ENCODE data around the gene TOR4A.

TOR4A gene

DNA sequence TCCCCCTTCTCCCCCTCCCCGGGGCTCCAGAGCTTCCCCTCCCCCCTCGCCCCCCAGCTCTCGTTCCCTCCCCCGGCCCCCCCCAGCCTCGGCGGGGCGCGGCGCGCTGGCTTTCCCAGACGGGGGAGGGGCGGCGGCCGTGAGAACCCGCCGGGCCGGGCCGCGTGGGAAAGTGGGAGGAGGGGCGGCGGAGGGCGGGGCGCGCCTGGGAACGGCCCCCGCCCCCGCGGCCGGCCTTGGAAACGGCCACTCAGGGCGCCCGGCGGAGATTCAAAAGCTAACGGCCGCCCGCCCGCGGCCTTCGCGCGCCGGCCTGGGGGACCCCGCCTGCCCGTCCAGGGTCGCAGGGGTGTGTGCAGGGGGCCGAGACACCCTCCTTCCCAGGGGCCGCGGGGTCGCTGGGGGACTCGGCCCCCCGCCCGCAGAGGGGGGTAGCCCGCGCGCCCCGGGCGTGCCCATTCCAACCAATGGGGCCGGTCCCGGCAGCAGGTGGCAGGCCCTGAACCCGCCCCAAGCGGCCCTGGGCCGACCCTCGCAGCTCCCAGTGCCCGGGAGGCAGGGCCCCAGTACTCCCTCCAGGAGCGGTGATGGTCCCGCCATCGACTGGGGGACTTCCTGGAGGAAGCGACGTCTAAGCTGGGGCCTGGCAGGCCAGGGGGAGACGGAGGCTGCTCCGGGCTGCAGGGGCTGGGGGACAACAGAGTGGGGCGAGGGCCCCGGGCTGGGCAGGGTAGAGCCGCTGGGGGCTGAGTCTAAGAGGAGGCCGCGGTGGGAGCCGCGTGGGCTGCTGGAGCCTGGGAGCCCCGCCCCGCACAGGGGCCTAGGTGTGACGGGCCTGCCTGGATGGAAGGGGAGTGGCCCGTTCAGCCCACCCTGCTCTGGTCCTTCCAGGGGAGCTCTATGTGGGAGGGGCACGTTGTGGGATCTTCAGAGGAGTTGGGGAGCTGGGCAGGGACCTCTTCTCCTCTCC lies 38.8 kb downstream of the TOR4A start:
- H3K27me3 ChIP-seq (ENCODE audit: control insufficient read depth, insufficient read depth, low read length, poor library complexity, severe bottlenecking): peaks cover 5% of the 10 kb centered on the region
- H3K27ac ChIP-seq (ENCODE audit: insufficient read depth, low read depth, low read length, poor library complexity, severe bottlenecking): no peak overlapping the region
- no peaks in the 10 kb centered on the region for H3K36me3 ChIP-seq (ENCODE audit: control insufficient read depth, insufficient read depth, low read length)
- no peaks in the 10 kb centered on the region for H3K9me3 ChIP-seq (ENCODE audit: control insufficient read depth, low read length)
- peak overlapping the region; percentile 6 for H3K4me3 ChIP-seq (ENCODE audit: insufficient read depth, low read depth, low read length)
- WGBS, 2 experiments: 9% methylated on average over 79 to 80 of the region's 83 CpGs
- H3K4me1 ChIP-seq (ENCODE audit: control insufficient read depth, insufficient read depth, low read length): peaks cover 37% of the 10 kb centered on the region

GRCh38 chr9:137317021-137317717 lies 39.6 kb downstream of the TOR4A start:
- Histone ChIP-seq H3K9me3 (ENCODE audit: control insufficient read depth, low read length) (no peaks in the 10 kb centered on the region), H3K36me3 (ENCODE audit: control insufficient read depth, insufficient read depth, low read length) (no peaks in the 10 kb centered on the region), H3K27me3 (ENCODE audit: control insufficient read depth, insufficient read depth, low read length, poor library complexity, severe bottlenecking) (peaks cover 5% of the 10 kb centered on the region), H3K27ac (ENCODE audit: insufficient read depth, low read depth, low read length, poor library complexity, severe bottlenecking) (no peak overlapping the region), H3K4me3 (ENCODE audit: insufficient read depth, low read depth, low read length) (peak overlapping the region; percentile 6), H3K4me1 (ENCODE audit: control insufficient read depth, insufficient read depth, low read length) (peaks cover 36% of the 10 kb centered on the region)
- WGBS, 2 experiments: 92 to 93% methylated on average over 19 of the region's 19 CpGs

GRCh38 chr9:137317718-137318511 lies 40.4 kb downstream of the TOR4A start:
- H3K9me3 ChIP-seq (ENCODE audit: control insufficient read depth, low read length): no peaks in the 10 kb centered on the region
- H3K4me3 ChIP-seq (ENCODE audit: insufficient read depth, low read depth, low read length): no peak overlapping the region
- peaks cover 5% of the 10 kb centered on the region for H3K27me3 ChIP-seq (ENCODE audit: control insufficient read depth, insufficient read depth, low read length, poor library complexity, severe bottlenecking)
- no peak overlapping the region for H3K27ac ChIP-seq (ENCODE audit: insufficient read depth, low read depth, low read length, poor library complexity, severe bottlenecking)
- 91% methylated on average over 24 of the region's 24 CpGs for WGBS, 2 experiments
- H3K36me3 ChIP-seq (ENCODE audit: control insufficient read depth, insufficient read depth, low read length): no peaks in the 10 kb centered on the region
- H3K4me1 ChIP-seq (ENCODE audit: control insufficient read depth, insufficient read depth, low read length): peaks cover 36% of the 10 kb centered on the region

- 91% methylated on average over 18 of the region's 18 CpGs for WGBS, 2 experiments
- peaks cover 5% of the 10 kb centered on the region for H3K27me3 ChIP-seq (ENCODE audit: control insufficient read depth, insufficient read depth, low read length, poor library complexity, severe bottlenecking)
- H3K4me3 ChIP-seq (ENCODE audit: insufficient read depth, low read depth, low read length): no peak overlapping the region
- no peak overlapping the region for H3K27ac ChIP-seq (ENCODE audit: insufficient read depth, low read depth, low read length, poor library complexity, severe bottlenecking)
- H3K4me1 ChIP-seq (ENCODE audit: control insufficient read depth, insufficient read depth, low read length): peaks cover 36% of the 10 kb centered on the region
- H3K9me3 ChIP-seq (ENCODE audit: control insufficient read depth, low read length): no peaks in the 10 kb centered on the region
- H3K36me3 ChIP-seq (ENCODE audit: control insufficient read depth, insufficient read depth, low read length): no peaks in the 10 kb centered on the region
Measured at GRCh38 chr9:137318602-137319001, 41.1 kb downstream of the TOR4A start.

- Histone ChIP-seq H3K9me3 (ENCODE audit: control insufficient read depth, low read length) (no peaks in the 10 kb centered on the region), H3K4me1 (ENCODE audit: control insufficient read depth, insufficient read depth, low read length) (peaks cover 30% of the 10 kb centered on the region), H3K36me3 (ENCODE audit: control insufficient read depth, insufficient read depth, low read length) (no peaks in the 10 kb centered on the region), H3K27ac (ENCODE audit: insufficient read depth, low read depth, low read length, poor library complexity, severe bottlenecking) (no peak overlapping the region), H3K27me3 (ENCODE audit: control insufficient read depth, insufficient read depth, low read length, poor library complexity, severe bottlenecking) (peaks cover 5% of the 10 kb centered on the region), H3K4me3 (ENCODE audit: insufficient read depth, low read depth, low read length) (no peak overlapping the region)
- whole genome bisulfite sequencing, 2 experiments: 73 to 76% methylated on average over 26 of the region's 26 CpGs
Measured at GRCh38 chr9:137319011-137319738, 41.6 kb downstream of the TOR4A start.

DNA sequence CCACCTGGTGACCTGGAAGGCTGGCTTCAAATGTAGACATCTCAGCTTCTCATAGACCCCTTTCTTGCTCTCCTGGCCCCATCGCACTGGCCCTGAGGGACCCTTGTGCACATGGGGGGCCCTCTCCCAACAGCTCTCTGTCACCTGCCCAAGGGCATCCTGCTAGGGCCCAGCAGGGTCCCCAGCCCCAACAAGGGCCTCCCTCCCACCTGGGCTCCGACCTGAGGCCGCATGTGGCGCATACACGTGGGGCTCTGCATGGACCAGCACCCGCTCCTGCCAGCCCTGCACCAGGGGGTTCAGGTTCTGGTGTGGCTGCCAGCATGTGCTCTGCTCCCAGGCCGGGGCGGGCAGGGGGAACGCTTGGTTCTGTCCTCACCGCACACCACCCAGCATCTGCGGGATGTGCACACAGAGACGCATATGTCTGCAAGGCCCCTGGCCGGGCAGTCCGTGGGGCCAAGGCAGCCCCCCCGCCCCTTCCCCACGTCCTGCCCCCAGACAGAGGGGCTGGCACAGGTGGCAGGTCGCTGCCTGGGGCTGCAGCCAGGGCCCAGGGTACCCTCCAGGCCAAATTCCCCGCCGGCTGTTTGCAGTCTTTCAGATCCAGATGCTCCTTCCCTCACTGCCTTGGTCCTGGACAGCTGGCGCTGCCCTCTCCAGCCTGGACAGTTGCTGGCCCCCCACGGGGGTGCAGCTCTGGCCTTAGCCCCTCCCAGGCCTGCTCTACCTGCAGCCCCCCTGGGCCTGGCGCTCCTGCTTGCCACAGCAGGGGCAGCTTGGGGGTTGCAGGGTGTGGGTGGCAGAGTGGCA lies 42.4 kb downstream of the TOR4A start:
- Histone ChIP-seq H3K4me3 (ENCODE audit: insufficient read depth, low read depth, low read length) (no peak overlapping the region), H3K4me1 (ENCODE audit: control insufficient read depth, insufficient read depth, low read length) (peaks cover 23% of the 10 kb centered on the region), H3K36me3 (ENCODE audit: control insufficient read depth, insufficient read depth, low read length) (no peaks in the 10 kb centered on the region), H3K27ac (ENCODE audit: insufficient read depth, low read depth, low read length, poor library complexity, severe bottlenecking) (no peak overlapping the region), H3K27me3 (ENCODE audit: control insufficient read depth, insufficient read depth, low read length, poor library complexity, severe bottlenecking) (peaks cover 5% of the 10 kb centered on the region), H3K9me3 (ENCODE audit: control insufficient read depth, low read length) (no peaks in the 10 kb centered on the region)
- 93% methylated on average over 22 of the region's 22 CpGs for WGBS, 2 experiments

DNA sequence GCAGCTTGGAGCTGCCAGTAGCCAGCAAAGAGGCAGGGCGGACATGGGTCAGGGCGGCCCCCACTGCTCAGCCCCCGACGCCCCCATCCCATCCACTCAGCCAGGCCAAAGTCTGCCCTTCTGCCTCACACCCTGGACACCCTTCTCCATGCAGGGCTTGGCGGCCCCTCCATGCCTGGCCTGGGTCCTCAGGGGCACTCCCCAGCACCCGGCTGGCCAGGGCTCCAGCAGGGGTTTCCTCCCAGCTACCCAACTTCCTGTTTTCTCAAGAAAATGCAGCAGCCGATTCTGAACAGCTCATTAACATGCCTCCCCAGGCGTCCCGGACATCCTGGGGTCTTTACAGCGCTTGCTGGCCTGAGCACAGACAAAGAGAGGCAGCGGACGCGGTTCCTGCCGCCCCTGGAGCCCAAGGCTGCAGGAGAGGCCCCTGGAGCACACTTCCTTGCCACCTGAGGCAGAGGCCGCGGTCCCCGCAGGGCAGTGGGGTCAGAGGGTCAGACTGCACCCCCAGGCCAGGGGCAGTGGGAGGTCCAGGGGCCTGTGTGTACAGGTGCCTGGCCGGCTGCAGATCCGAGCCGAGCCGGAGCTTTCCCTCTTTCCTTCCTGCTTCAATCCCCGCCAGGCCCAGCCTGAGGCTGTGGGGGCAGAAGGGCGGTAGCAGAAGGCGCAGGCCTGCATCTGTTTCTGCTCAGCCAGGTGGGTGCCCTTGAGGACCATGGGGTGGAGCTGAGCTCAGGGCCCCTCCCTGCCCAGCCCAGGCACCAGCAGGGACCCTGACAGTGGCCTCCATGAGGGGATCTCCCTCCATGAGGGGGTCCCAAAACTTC lies 43.2 kb downstream of the TOR4A start:
- 47 to 48% methylated on average over 24 of the region's 24 CpGs for WGBS, 2 experiments
- no peak overlapping the region for H3K27ac ChIP-seq (ENCODE audit: insufficient read depth, low read depth, low read length, poor library complexity, severe bottlenecking)
- no peaks in the 10 kb centered on the region for H3K36me3 ChIP-seq (ENCODE audit: control insufficient read depth, insufficient read depth, low read length)
- peaks cover 15% of the 10 kb centered on the region for H3K4me1 ChIP-seq (ENCODE audit: control insufficient read depth, insufficient read depth, low read length)
- no peak overlapping the region for H3K4me3 ChIP-seq (ENCODE audit: insufficient read depth, low read depth, low read length)
- no peaks in the 10 kb centered on the region for H3K9me3 ChIP-seq (ENCODE audit: control insufficient read depth, low read length)
- peaks cover 5% of the 10 kb centered on the region for H3K27me3 ChIP-seq (ENCODE audit: control insufficient read depth, insufficient read depth, low read length, poor library complexity, severe bottlenecking)

GRCh38 chr9:137321726-137322361 lies 44.3 kb downstream of the TOR4A start:
- H3K4me1 ChIP-seq (ENCODE audit: control insufficient read depth, insufficient read depth, low read length): peaks cover 9% of the 10 kb centered on the region
- H3K27ac ChIP-seq (ENCODE audit: insufficient read depth, low read depth, low read length, poor library complexity, severe bottlenecking): no peak overlapping the region
- no peaks in the 10 kb centered on the region for H3K27me3 ChIP-seq (ENCODE audit: control insufficient read depth, insufficient read depth, low read length, poor library complexity, severe bottlenecking)
- 95% methylated on average over 22 of the region's 22 CpGs for WGBS, 2 experiments
- no peaks in the 10 kb centered on the region for H3K9me3 ChIP-seq (ENCODE audit: control insufficient read depth, low read length)
- no peak overlapping the region for H3K4me3 ChIP-seq (ENCODE audit: insufficient read depth, low read depth, low read length)
- H3K36me3 ChIP-seq (ENCODE audit: control insufficient read depth, insufficient read depth, low read length): no peaks in the 10 kb centered on the region
